Kidney (tissue), 14 donors: ENCODE data around the gene NEURL1B. TPM values are rescaled to one million over a fixed set of nuclear protein-coding genes. Genes with fewer than 3 reads are reported as not detected.
A peak's percentile ranks its signal among the peaks of the same experiment; 100 is the strongest.

ENCODE experiments used
- DNase-seq, 5 donors: peaks; one replicate each; pipeline ENCODE4 v3.0.0-alpha.2; 2013 to 2020
- FAIRE-seq: peaks from 2 replicates; lab custom pipeline; 2012; peaks lifted over from hg19 to GRCh38; lab: Jason Lieb, UNC
- H3K27ac ChIP-seq, 2 donors: one replicate each; pipeline ENCODE4 v1.7.0; 2013; ENCODE audit warnings: low read depth in 2 of 2, low read length in 2 of 2, inconsistent platforms in 1 of 2
- H3K27me3 ChIP-seq: one replicate; pipeline ENCODE4 v1.7.1; 2013; ENCODE audit warnings: low read length, inconsistent platforms; ENCODE audit not compliant: control insufficient read depth, insufficient read depth
- H3K36me3 ChIP-seq, 3 donors: one replicate each; pipeline versions ENCODE4 v1.7.0 to v1.7.1; 2013; ENCODE audit warnings: low read length in 3 of 3, control low read depth in 1 of 3, inconsistent platforms in 1 of 3; ENCODE audit not compliant: insufficient read depth in 3 of 3, control insufficient read depth in 2 of 3
- H3K4me1 ChIP-seq, 3 donors: one replicate each; pipeline versions ENCODE4 v1.7.0 to v1.7.1; 2013; ENCODE audit warnings: low read length in 3 of 3, inconsistent platforms in 1 of 3, low read depth in 1 of 3; ENCODE audit not compliant: control insufficient read depth in 2 of 3, insufficient read depth in 2 of 3
- H3K4me3 ChIP-seq, 3 donors: one replicate each; pipeline versions ENCODE4 v1.7.0 to v1.8.1; 2013; ENCODE audit warnings: low read length in 3 of 3, control low read depth in 1 of 3, inconsistent platforms in 1 of 3
- H3K9ac ChIP-seq, 3 donors: one replicate each; pipeline versions ENCODE4 v1.7.0 to v1.7.1; 2013; ENCODE audit warnings: low read length in 3 of 3, control low read depth in 1 of 3, inconsistent platforms in 1 of 3
- H3K9me3 ChIP-seq, 3 donors: one replicate each; pipeline versions ENCODE4 v1.7.0 to v1.7.1; 2013; ENCODE audit warnings: low read length in 3 of 3, control low read depth in 1 of 3, inconsistent platforms in 1 of 3; ENCODE audit not compliant: control insufficient read depth in 2 of 3, insufficient read depth in 1 of 3
- CTCF ChIP-seq: IDR thresholded peaks from 3 replicates; pipeline ENCODE4 v1.5.1; 2012; ENCODE audit warnings: mild to moderate bottlenecking, moderate library complexity, borderline replicate concordance; ENCODE audit not compliant: insufficient read depth; ENCODE audit errors: extremely low read depth
- intact Hi-C: fragments of 100-400 bp; cut with DNase I; formaldehyde crosslinking; loops from one replicate; pipeline ENCODE4 v1.11.1; 2022
- polyA plus RNA-seq: library from polyadenylated mRNA; stranded (reverse); fragments of 350-450 nt; fragmentation: Illumina TruSeq; extraction: RNeasy Lipid Tissue Mini Kit (QIAGEN cat#74804); gene quantifications from one replicate; pipeline ENCODE4 v1.2.3, GENCODE V29; 2014; ENCODE audit warnings: low read depth, low replicate concordance; ENCODE audit not compliant: insufficient read depth
- total RNA-seq: library from RNA; stranded (reverse); fragmentation: NEBNext Ultra II Directional; extraction: Animal tissue kit (Norgen Biotek cat#: 25700); gene quantifications from one replicate; pipeline ENCODE4 v1.2.1, GENCODE V29; 2021
- donor health status: control.
- donor health status: control.
- donor health status: control.
- donor health status: control.
- donor health status: control.
- donor health status: DM: yes; HTN: yes; CAD: no.
- donor health status: Normal renal cell carcinoma (clear cell type).

The NEURL1B gene
- total and polyA plus RNA-seq, 2 donors from 2014 or later, result 5.4 to 42.6 TPM

DNA sequence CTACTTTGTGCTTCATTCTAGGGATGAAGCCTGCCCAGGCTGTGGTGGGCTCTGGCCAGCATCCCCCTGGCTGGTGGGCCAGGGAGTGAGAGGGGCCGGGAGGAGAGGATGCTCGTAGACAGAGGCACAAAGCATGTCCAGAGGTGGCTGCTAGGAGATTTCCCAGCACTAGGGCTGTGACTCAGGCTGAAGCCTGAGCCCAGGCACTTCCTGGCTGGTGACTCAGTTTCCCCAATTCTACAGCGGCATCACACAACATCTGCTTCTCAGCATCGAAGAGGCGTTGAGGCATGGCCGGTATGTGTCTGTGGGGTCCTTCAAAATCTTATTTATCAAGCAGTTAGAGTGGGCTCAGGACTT lies 74.3 kb downstream of the NEURL1B start:
- no peak for FAIRE-seq
- intact Hi-C loops, result no loop called here
- no peak for TF ChIP-seq CTCF
- Histone ChIP-seq H3K27ac (peak overlapping the region; percentile 82 to 94), H3K4me1 (peaks cover 0 to 34% (median 28%) of the 10 kb centered on the region in 3 donors), H3K27me3 (no peaks in the 10 kb centered on the region), H3K4me3 (no peak overlapping the region), H3K9ac (peak overlapping the region in 2 of 3 donors; percentile 28 to 63), H3K36me3 (no peaks in the 10 kb centered on the region), H3K9me3 (no peaks in the 10 kb centered on the region)
- DNase-seq, result no peak

- FAIRE-seq, result no peak
- no peak for TF ChIP-seq CTCF
- intact Hi-C loops, result no loop called here
- H3K9ac ChIP-seq, result peak overlapping the region in 2 of 3 donors; percentile 28 to 63
- H3K27me3 ChIP-seq, result no peaks in the 10 kb centered on the region
- no peak overlapping the region for H3K4me3 ChIP-seq
- peak overlapping the region; percentile 82 to 94 for H3K27ac ChIP-seq
- H3K36me3 ChIP-seq, result no peaks in the 10 kb centered on the region
- no peaks in the 10 kb centered on the region for H3K9me3 ChIP-seq
- H3K4me1 ChIP-seq, result peaks cover 0 to 34% (median 28%) of the 10 kb centered on the region in 3 donors
- peak in 1 of 5 donors; percentile 80 for DNase-seq
Measured at GRCh38 chr5:172715931-172716682, 75.0 kb downstream of the NEURL1B start.

DNA sequence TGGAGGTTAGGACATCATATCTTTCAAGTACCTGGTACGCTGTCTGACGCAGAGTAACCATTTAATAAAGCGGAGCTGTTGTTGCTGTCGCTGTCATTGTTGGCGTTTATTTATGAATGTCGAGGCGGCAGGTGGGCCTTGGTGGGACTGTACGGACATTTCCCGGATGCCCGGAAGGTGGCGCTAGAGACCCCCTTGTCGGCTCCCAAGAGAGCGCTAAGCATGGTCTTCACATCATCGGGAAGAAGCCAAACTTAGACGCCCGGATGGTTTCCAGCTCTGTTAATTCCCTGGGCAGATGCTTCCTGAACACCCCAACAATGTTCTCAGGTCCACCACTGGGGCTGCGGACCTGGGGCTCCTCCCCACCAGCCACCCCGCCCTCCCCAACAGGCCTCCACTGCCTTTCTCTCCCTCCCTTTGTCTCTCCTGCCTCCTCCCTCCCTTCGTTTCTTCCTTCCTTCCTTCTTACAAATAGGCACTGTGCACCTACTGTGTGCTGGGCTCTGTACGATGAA lies 75.8 kb downstream of the NEURL1B start:
- H3K9me3 ChIP-seq, result no peaks in the 10 kb centered on the region
- DNase-seq (peak; percentile 88 to 93 (median 92)), FAIRE-seq (no peak)
- intact Hi-C loops, result no loop called here
- H3K27me3 ChIP-seq, result no peaks in the 10 kb centered on the region
- H3K4me3 ChIP-seq, result no peak overlapping the region
- peak; percentile 93 for TF ChIP-seq CTCF
- no peak overlapping the region for H3K27ac ChIP-seq
- peaks cover 0 to 37% (median 35%) of the 10 kb centered on the region in 3 donors for H3K4me1 ChIP-seq
- no peaks in the 10 kb centered on the region for H3K36me3 ChIP-seq
- H3K9ac ChIP-seq, result no peak overlapping the region
